ENCODE measurements around the gene NRDE2. TPM values are rescaled to one million over a fixed set of nuclear protein-coding genes. Genes with fewer than 3 reads are reported as not detected.

NRDE2 gene
- total RNA-seq, 1 experiment from 2014 or later = 20.1 TPM

DNA sequence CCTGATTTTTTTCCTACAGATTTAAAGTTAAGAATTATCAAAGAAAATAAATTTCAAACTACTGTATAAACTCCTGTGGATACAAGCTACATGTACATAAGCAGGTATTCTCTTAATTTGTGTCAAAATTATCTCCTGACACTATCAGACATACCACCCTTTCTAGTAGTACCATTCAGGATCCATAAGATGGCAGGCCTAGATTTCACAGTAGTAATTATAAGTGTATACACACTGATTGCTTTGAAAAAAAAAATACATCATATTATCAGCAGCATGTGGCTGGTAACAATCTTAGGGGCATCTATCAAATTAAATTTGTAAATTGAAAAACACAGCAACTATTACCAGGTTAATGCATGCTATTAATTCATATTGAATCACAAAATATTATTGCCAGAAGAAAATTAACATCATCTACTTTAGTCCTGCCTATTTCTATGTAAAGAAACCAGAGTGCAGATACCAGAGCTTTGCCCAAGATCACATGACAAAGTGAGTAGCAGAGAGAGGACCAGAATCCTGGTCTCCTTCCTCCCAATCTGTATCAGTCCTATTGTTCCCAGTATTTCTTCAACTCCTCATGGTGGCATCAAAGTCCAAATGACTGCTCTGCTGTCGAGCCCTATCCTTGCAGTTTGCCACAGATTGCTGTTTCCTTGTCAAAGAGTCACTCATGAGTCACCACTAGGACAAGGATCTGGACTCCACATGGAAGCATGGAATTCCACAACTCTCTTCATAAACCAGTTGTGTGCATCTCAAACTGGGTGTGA is 37.4 kb upstream of the NRDE2 start:
- peaks cover 0 to 11% of the 10 kb centered on the region in 2 experiments; a peak in 2 of 4 replicates for H3K4me1 ChIP-seq (ENCODE audit: control insufficient read depth in 1 of 2, insufficient read depth in 2 of 2, low read length in 2 of 2)
- no TSS peak for BruUV-seq (replicated peaks)
- H3K9ac ChIP-seq (ENCODE audit: low read length) = no peak overlapping the region
- ChIA-PET CTCF (interaction anchor here (0.9 to 1.2 kb wide), 3 partner anchors 12 to 332 kb away, joined by 3 read pairs; no protein-coding TSS in a partner anchor), POLR2A (no interaction called here), RAD21 (ENCODE audit: low non-redundant PET in 1 of 2, low total read pairs in 2 of 2, uncharacterized antibody in 2 of 2, unreplicated experiment in 2 of 2) (interaction anchor here in 1 of 2 experiments (0.6 kb wide), 1 partner anchor 389 kb away, joined by 3 read pairs; no protein-coding TSS in a partner anchor)
- no peaks in the 10 kb centered on the region for H4K20me1 ChIP-seq (ENCODE audit: insufficient read depth)
- peak overlapping the region; percentile 13 for H2AFZ ChIP-seq (ENCODE audit: low read depth, low read length, poor library complexity, severe bottlenecking)
- H3K9me3 ChIP-seq (ENCODE audit: control insufficient read depth in 1 of 2, insufficient read depth in 1 of 2, low read depth in 1 of 2, low read length in 2 of 2) = no peaks in the 10 kb centered on the region
- H3K79me2 ChIP-seq (ENCODE audit: insufficient read depth, low read length) = no peaks in the 10 kb centered on the region
- ATAC-seq (peak; percentile 85), DNase-seq (ENCODE audit: low read depth, low spot score) (peak; percentile 36)
- H3K9me2 ChIP-seq (ENCODE audit: insufficient read depth) = no peaks in the 10 kb centered on the region
- no peaks in the 10 kb centered on the region for H3K36me3 ChIP-seq (ENCODE audit: control insufficient read depth in 1 of 2, insufficient read depth in 2 of 2, low read length in 2 of 2)
- no peak overlapping the region for H3K27ac ChIP-seq (ENCODE audit: low read depth, low read length)
- no peak overlapping the region for H3K4me3 ChIP-seq (replicated peaks in 1 of 2; ENCODE audit: low read depth in 1 of 2, low read length in 2 of 2)
- H3K27me3 ChIP-seq (ENCODE audit: insufficient read depth, low read length) = no peaks in the 10 kb centered on the region
- H3K4me2 ChIP-seq (ENCODE audit: low read length) = peak overlapping the region; percentile 8; the same call in 1 of the 2 replicates
- intact Hi-C loops (cut with micrococcal nuclease) = no loop called here
- TF ChIP-seq EZH2 (IDR thresholded peaks at IDR 0.05) = no peak
- no peak for TF ChIP-seq SRF (IDR thresholded peaks at IDR 0.05; ENCODE audit: low read depth)
- no peak for TF ChIP-seq EZH2phosphoT487 (IDR thresholded peaks at IDR 0.05; ENCODE audit: borderline replicate concordance)
- TF ChIP-seq, protein P1, sequence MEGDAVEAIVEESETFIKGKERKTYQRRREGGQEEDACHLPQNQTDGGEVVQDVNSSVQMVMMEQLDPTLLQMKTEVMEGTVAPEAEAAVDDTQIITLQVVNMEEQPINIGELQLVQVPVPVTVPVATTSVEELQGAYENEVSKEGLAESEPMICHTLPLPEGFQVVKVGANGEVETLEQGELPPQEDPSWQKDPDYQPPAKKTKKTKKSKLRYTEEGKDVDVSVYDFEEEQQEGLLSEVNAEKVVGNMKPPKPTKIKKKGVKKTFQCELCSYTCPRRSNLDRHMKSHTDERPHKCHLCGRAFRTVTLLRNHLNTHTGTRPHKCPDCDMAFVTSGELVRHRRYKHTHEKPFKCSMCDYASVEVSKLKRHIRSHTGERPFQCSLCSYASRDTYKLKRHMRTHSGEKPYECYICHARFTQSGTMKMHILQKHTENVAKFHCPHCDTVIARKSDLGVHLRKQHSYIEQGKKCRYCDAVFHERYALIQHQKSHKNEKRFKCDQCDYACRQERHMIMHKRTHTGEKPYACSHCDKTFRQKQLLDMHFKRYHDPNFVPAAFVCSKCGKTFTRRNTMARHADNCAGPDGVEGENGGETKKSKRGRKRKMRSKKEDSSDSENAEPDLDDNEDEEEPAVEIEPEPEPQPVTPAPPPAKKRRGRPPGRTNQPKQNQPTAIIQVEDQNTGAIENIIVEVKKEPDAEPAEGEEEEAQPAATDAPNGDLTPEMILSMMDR (IDR thresholded peaks at IDR 0.05 in 2 of 3, conservative IDR thresholded peaks at IDR 0.05 in 1 of 3; ENCODE audit: borderline replicate concordance in 1 of 3, insufficient read depth in 1 of 3, low read depth in 2 of 3, low read length in 2 of 3) = peak; percentile 7 to 30 (median 11); a peak in 3 of 6 replicates
- TF ChIP-seq EGR1 (IDR thresholded peaks at IDR 0.05; ENCODE audit: low read depth) = no peak
- no peak for TF ChIP-seq SIN3A (IDR thresholded peaks at IDR 0.05; ENCODE audit: low read depth)
- TF ChIP-seq POLR2A (IDR thresholded peaks at IDR 0.05; ENCODE audit: borderline replicate concordance, extremely low read depth, insufficient read depth, insufficient read length) = no peak
- no peak for TF ChIP-seq ZFX (IDR thresholded peaks at IDR 0.05)
- TF ChIP-seq CEBPB (IDR thresholded peaks at IDR 0.05; ENCODE audit: low read depth) = no peak
- TF ChIP-seq SP1 (IDR thresholded peaks at IDR 0.05; ENCODE audit: low read depth) = no peak
- peak; percentile 29; the same call in 1 of the 2 replicates for TF ChIP-seq JUND (IDR thresholded peaks at IDR 0.05)
- TF ChIP-seq ZNF274 (IDR thresholded peaks at IDR 0.05; ENCODE audit: low read depth, low read length) = no peak
- TF ChIP-seq, protein P2, sequence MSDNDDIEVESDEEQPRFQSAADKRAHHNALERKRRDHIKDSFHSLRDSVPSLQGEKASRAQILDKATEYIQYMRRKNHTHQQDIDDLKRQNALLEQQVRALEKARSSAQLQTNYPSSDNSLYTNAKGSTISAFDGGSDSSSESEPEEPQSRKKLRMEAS (IDR thresholded peaks at IDR 0.05) = peak; percentile 49
- TF ChIP-seq POLR2AphosphoS5 (IDR thresholded peaks at IDR 0.05; ENCODE audit: low read depth, low read length) = no peak
- TF ChIP-seq, protein P3, sequence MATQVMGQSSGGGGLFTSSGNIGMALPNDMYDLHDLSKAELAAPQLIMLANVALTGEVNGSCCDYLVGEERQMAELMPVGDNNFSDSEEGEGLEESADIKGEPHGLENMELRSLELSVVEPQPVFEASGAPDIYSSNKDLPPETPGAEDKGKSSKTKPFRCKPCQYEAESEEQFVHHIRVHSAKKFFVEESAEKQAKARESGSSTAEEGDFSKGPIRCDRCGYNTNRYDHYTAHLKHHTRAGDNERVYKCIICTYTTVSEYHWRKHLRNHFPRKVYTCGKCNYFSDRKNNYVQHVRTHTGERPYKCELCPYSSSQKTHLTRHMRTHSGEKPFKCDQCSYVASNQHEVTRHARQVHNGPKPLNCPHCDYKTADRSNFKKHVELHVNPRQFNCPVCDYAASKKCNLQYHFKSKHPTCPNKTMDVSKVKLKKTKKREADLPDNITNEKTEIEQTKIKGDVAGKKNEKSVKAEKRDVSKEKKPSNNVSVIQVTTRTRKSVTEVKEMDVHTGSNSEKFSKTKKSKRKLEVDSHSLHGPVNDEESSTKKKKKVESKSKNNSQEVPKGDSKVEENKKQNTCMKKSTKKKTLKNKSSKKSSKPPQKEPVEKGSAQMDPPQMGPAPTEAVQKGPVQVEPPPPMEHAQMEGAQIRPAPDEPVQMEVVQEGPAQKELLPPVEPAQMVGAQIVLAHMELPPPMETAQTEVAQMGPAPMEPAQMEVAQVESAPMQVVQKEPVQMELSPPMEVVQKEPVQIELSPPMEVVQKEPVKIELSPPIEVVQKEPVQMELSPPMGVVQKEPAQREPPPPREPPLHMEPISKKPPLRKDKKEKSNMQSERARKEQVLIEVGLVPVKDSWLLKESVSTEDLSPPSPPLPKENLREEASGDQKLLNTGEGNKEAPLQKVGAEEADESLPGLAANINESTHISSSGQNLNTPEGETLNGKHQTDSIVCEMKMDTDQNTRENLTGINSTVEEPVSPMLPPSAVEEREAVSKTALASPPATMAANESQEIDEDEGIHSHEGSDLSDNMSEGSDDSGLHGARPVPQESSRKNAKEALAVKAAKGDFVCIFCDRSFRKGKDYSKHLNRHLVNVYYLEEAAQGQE (IDR thresholded peaks at IDR 0.05; ENCODE audit: low read depth) = no peak
- TF ChIP-seq CBX3 (IDR thresholded peaks at IDR 0.05; ENCODE audit: low read depth) = no peak
- no peak for TF ChIP-seq TCF7L2 (IDR thresholded peaks at IDR 0.05; ENCODE audit: borderline replicate concordance, extremely low read depth, insufficient read depth, insufficient read length)
- no peak for TF ChIP-seq ELF1 (IDR thresholded peaks at IDR 0.05; ENCODE audit: borderline replicate concordance, low read depth)
- TF ChIP-seq FOSL1 (IDR thresholded peaks at IDR 0.05; ENCODE audit: low read depth) = peak; percentile 54; the same call in 1 of the 2 replicates
- TF ChIP-seq, protein P4, sequence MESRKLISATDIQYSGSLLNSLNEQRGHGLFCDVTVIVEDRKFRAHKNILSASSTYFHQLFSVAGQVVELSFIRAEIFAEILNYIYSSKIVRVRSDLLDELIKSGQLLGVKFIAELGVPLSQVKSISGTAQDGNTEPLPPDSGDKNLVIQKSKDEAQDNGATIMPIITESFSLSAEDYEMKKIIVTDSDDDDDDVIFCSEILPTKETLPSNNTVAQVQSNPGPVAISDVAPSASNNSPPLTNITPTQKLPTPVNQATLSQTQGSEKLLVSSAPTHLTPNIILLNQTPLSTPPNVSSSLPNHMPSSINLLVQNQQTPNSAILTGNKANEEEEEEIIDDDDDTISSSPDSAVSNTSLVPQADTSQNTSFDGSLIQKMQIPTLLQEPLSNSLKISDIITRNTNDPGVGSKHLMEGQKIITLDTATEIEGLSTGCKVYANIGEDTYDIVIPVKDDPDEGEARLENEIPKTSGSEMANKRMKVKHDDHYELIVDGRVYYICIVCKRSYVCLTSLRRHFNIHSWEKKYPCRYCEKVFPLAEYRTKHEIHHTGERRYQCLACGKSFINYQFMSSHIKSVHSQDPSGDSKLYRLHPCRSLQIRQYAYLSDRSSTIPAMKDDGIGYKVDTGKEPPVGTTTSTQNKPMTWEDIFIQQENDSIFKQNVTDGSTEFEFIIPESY (IDR thresholded peaks at IDR 0.05; ENCODE audit: extremely low read depth, insufficient replicate concordance, low read length) = no peak
